Heart left ventricle (tissue), 16 donors: Measurements from ENCODE around the gene NBAS. TPM values are rescaled to one million over a fixed set of nuclear protein-coding genes. Genes with fewer than 3 reads are reported as not detected.

Experiments used
- ATAC-seq, 4 donors: fragments of 200-7000 bp; cut with Tn5 transposase; one replicate each; pipeline ENCODE4 v1.9.1; 2020 to 2022; ENCODE audit warnings: moderate library complexity in 4 of 4, mild to moderate bottlenecking in 3 of 4, moderate number of reproducible peaks in 1 of 4
- DNase-seq, 5 donors: peaks; one replicate each; pipeline ENCODE4 v3.0.0-alpha.2; 2020
- H3K27ac ChIP-seq, 12 donors: fragments of 200-600 bp; sonication (generic) in 4 of 12; one replicate each; pipeline versions ENCODE4 v1.5.0 to v1.8.0; 2016 to 2022; ENCODE audit warnings: mild to moderate bottlenecking in 2 of 12
- H3K27me3 ChIP-seq, 9 donors: fragments of 200-600 bp; sonication (generic) in 2 of 9; one replicate each; pipeline versions ENCODE4 v1.5.1 to v1.8.0; 2016 to 2022; ENCODE audit warnings: mild to moderate bottlenecking in 3 of 9
- H3K36me3 ChIP-seq, 9 donors: fragments of 200-600 bp; sonication (generic) in 2 of 9; one replicate each; pipeline versions ENCODE4 v1.5.0 to v1.8.0; 2018 to 2022; ENCODE audit warnings: mild to moderate bottlenecking in 2 of 9
- H3K4me1 ChIP-seq, 12 donors: fragments of 200-600 bp; sonication (generic) in 4 of 12; one replicate each; pipeline versions ENCODE4 v1.5.0 to v1.8.0; 2016 to 2022; ENCODE audit warnings: mild to moderate bottlenecking in 3 of 12
- H3K4me3 ChIP-seq, 12 donors: fragments of 200-600 bp; sonication (generic) in 4 of 12; one replicate each; pipeline versions ENCODE4 v1.5.0 to v1.8.0; 2017 to 2022; ENCODE audit warnings: mild to moderate bottlenecking in 9 of 12, moderate library complexity in 4 of 12
- H3K9me3 ChIP-seq, 12 donors: fragments of 200-600 bp; sonication (generic) in 4 of 12; one replicate each; pipeline versions ENCODE4 v1.5.0 to v1.8.0; 2016 to 2022; ENCODE audit warnings: mild to moderate bottlenecking in 1 of 12
- CTCF ChIP-seq, 12 donors: fragments of 200-600 bp; sonication (generic) in 4 of 12; IDR thresholded peaks; one replicate each; pipeline versions ENCODE4 v1.5.0 to v1.8.0; 2018 to 2022; ENCODE audit warnings: antibody characterized with exemption in 12 of 12, mild to moderate bottlenecking in 5 of 12
- POLR2A ChIP-seq, 2 donors: fragments of 450-650 bp; IDR thresholded peaks; one replicate each; pipeline ENCODE4 v1.6.1; 2017; ENCODE audit warnings: antibody characterized with exemption in 2 of 2, mild to moderate bottlenecking in 2 of 2, moderate library complexity in 2 of 2
- WGBS, 4 donors: extraction: QIAGEN DNeasy Blood & Tissue Kit in 2 of 4; methylation state at CpG; one replicate each; pipeline versions ENCODE4 v1.1.5 to v1.1.7; 2013 to 2018; 5-methylcytosine and 5-hydroxymethylcytosine counted together
- intact Hi-C, 10 donors: fragments of 100-400 bp; cut with DNase I; formaldehyde crosslinking; loops; one replicate each; pipeline versions ENCODE4 v1.11.1 to v1.14.2; 2022
- polyA plus RNA-seq, 2 donors: library from polyadenylated mRNA; stranded (reverse); fragments of 200-250 nt; gene quantifications; one replicate each; pipeline ENCODE4 v1.2.3, GENCODE V29; 2013
- total RNA-seq, 9 donors: library from RNA; depleted of rRNA in 2 of 9; stranded (reverse); fragments of >200 nt in 2 of 9; fragmentation: NEBNext Ultra II Directional in 3 of 9; extraction: Animal tissue kit (Norgen Biotek cat#: 25700) in 3 of 9; gene quantifications; one replicate each; pipeline versions ENCODE4 v1.1.0 to v1.2.4, GENCODE V29; 2016 to 2023
- donor health status: ischemic (EF 13 %, LVEDD 7.1; RV severe dilation, severe dysfunction).
- donor health status: healthy with polysubstance abuse.
- donor health status: DM: no; HTN: yes; CAD: no.
- donor health status: DM: no; HTN: no; CAD: no.
- donor health status: ischemic (EF 25% LVEDD 6.9; RV normal size, moderate dysfunction).
- donor health status: ischemic (EF 25% LVEDD 5.7; RV mildly dilated, moderate dysfunction).
- donor health status: healthy.
- donor health status: DM: yes; HTN: yes; CAD: no.
- donor health status: ischemic (EF 35%, LVEDD 5.7; RV mildly dilated, moderate dysfunction).
- donor health status: nonischemic (EF 11% LVEDD 7.7; RV severe dilation, severe dysfunction).
- donor health status: DM: yes; HTN: yes; CAD: no.
- donor health status: PGD.
- donor health status: ischemic (EF 29% LVEDD 5.4; RV normal size, mild dysfunction).
- donor health status: nonischemic (EF 23%, LVEDD 6.1; RV moderate dilation, normal function).

The NBAS gene
- total and polyA plus RNA-seq, 11 donors, result 23.1 to 63.0 (median 50.5) TPM

DNA sequence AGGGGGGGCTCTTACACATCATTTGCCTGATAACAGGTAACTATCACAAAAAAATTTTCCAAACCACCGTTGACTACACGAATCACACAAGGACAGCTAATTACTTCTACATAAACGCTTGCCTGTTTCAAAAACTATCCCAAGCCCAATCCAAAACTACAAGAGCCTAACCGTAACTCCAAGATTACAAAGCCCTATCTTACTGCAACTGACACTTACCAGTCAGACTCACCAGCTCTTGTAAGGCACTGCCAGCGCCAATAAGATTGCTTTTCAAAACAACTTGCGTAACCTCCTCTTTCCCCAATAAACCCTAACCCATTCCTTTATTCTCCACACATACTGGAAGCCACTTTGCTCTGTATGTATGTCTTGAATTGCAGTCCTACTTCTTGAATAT, 148.4 kb downstream of the NBAS start:
- Histone ChIP-seq H3K4me3 (no peak overlapping the region), H3K36me3 (peaks cover 0 to 76% (median 41%) of the 10 kb centered on the region in 9 donors), H3K27ac (peak overlapping the region in 1 of 12 donors; percentile 37), H3K9me3 (no peaks in the 10 kb centered on the region), H3K4me1 (peaks cover 0 to 10% (median 0%) of the 10 kb centered on the region in 12 donors), H3K27me3 (no peaks in the 10 kb centered on the region)
- ATAC-seq (peak in 3 of 4 donors; percentile 36 to 84 (median 79)), DNase-seq (no peak)
- WGBS, 4 donors, result 52 to 68% (median 62%) methylated on average over 6 of the region's 6 CpGs
- intact Hi-C loops, result no loop called here
- TF ChIP-seq POLR2A (IDR thresholded peaks at IDR 0.05), result no peak
- TF ChIP-seq CTCF (IDR thresholded peaks at IDR 0.05), result no peak

DNA sequence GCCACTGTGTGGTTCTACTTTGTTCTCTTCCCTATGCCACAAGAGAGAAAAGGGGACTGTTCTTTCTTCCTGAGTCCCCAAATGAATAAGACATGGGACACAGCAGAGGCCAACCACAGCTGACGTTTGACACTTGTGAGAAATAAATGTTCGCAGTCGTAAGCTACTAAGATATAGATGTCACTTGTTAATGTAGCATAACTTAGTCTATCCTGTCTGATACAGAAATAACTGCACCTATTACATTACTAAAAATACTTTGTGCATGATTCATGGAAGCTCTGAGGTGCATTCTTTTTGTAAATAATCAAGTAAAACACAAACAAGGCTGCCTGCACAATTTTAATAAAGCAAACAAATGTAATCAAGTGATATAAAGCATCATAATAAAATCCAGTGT, 148.8 kb downstream of the NBAS start:
- Histone ChIP-seq H3K4me1 (peaks cover 0 to 10% (median 0%) of the 10 kb centered on the region in 12 donors), H3K36me3 (peaks cover 0 to 72% (median 41%) of the 10 kb centered on the region in 9 donors), H3K27me3 (no peaks in the 10 kb centered on the region), H3K9me3 (no peaks in the 10 kb centered on the region), H3K27ac (peak overlapping the region in 1 of 12 donors; percentile 37), H3K4me3 (no peak overlapping the region)
- WGBS, 4 donors, result 62 to 77% (median 70%) methylated on average over 3 of the region's 3 CpGs
- TF ChIP-seq POLR2A (IDR thresholded peaks at IDR 0.05) (no peak), CTCF (IDR thresholded peaks at IDR 0.05) (no peak)
- DNase-seq (no peak), ATAC-seq (peak in 2 of 4 donors; percentile 34 to 65)
- intact Hi-C loops, result no loop called here

DNA sequence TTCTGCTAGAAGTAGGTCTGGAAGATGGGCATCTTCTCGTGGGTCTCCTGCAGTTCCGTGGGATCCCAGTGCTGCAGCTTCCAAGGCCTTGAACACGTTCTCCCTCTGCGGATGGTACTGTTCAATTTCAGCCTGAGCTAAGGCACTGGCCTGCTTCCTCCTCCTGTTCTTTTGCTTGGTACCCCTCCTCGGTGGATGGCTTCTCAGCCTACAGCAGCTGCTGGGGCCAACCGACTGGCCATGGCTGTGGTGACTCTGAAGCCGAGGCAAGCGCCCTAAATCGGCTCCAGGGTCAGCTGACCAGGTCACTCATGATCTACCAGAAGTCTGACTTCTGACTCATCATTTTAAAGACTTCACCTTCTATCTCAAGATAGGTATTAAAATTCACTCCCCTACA, 150.2 kb downstream of the NBAS start:
- WGBS, 4 donors, result 96 to 98% (median 97%) methylated on average over 9 of the region's 9 CpGs
- TF ChIP-seq CTCF (IDR thresholded peaks at IDR 0.05) (no peak), POLR2A (IDR thresholded peaks at IDR 0.05) (no peak)

GRCh38 chr2:15408759-15409158, 152.4 kb downstream of the NBAS start:
- intact Hi-C loops, result no loop called here
- Histone ChIP-seq H3K27ac (no peak overlapping the region), H3K4me3 (no peak overlapping the region), H3K36me3 (peaks cover 0 to 37% (median 12%) of the 10 kb centered on the region in 9 donors), H3K9me3 (no peaks in the 10 kb centered on the region), H3K27me3 (no peaks in the 10 kb centered on the region), H3K4me1 (peaks cover 0 to 10% (median 0%) of the 10 kb centered on the region in 12 donors)
- 96 to 99% (median 97%) methylated on average over 3 of the region's 3 CpGs for WGBS, 4 donors
- TF ChIP-seq CTCF (IDR thresholded peaks at IDR 0.05), result no peak
- TF ChIP-seq POLR2A (IDR thresholded peaks at IDR 0.05), result no peak
- DNase-seq, result no peak
- no peak for ATAC-seq

More for the DNA sequence above, 150.2 kb downstream of the NBAS start:
- ATAC-seq (no peak), DNase-seq (no peak)
- Histone ChIP-seq H3K9me3 (no peaks in the 10 kb centered on the region), H3K36me3 (peaks cover 0 to 58% (median 28%) of the 10 kb centered on the region in 9 donors), H3K27me3 (no peaks in the 10 kb centered on the region), H3K4me1 (peaks cover 0 to 10% (median 0%) of the 10 kb centered on the region in 12 donors), H3K27ac (no peak overlapping the region), H3K4me3 (no peak overlapping the region)
- intact Hi-C loops, result no loop called here
